ENCODE measurements around the gene DFFA. TPM values are rescaled to one million over a fixed set of nuclear protein-coding genes. Genes with fewer than 3 reads are reported as not detected.

DFFA gene
- total and polyA plus RNA-seq, 9 of the 15 experiments (the other 6 are each of a cell fraction or from before 2014, with no cell fraction given) = 39.6 to 74.8 (median 59.2) TPM

DNA sequence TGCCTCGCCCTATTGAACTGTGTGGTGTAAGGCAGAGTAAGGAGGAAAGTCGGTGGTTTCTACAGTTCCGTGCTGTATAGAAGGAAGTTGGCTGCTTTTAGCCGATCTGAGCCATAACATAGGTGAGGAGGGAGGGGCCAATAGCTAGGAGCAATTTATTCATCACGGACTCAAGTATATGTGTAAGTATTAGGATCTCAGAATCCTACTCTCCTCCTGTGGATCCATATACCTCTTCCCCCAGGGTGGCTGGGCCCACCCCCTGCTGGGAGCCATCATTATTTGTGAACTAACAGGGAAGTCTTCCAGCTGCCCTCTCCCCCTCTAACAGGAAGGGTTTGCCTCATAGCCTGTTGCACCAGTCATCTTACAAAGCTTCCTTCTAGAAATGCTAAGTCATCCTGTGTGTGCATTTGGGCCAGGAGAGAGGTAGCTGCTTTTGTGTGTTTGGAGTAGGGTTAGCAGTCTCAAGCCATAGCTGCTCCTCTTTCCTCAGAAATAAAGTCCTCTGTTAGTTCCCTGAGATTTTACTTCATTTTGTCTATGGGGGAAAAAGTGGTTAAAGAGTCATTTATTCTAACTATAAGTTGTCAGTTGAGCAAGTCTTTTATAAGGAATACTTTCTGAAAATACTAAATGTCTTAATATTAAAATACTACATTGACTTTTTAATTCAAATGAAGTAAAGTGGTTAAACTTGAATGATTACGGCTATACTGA lies 57.0 kb downstream of the DFFA start (continued):
- TF ChIP-seq, protein P1, sequence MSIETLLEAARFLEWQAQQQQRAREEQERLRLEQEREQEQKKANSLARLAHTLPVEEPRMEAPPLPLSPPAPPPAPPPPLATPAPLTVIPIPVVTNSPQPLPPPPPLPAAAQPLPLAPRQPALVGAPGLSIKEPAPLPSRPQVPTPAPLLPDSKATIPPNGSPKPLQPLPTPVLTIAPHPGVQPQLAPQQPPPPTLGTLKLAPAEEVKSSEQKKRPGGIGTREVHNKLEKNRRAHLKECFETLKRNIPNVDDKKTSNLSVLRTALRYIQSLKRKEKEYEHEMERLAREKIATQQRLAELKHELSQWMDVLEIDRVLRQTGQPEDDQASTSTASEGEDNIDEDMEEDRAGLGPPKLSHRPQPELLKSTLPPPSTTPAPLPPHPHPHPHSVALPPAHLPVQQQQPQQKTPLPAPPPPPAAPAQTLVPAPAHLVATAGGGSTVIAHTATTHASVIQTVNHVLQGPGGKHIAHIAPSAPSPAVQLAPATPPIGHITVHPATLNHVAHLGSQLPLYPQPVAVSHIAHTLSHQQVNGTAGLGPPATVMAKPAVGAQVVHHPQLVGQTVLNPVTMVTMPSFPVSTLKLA (conservative IDR thresholded peaks at IDR 0.05) = peak; percentile 56 to 62
- TF ChIP-seq HIVEP1 (CRISPR knock-in tag; IDR thresholded peaks at IDR 0.05) = no peak
- TF ChIP-seq RUNX1 (IDR thresholded peaks at IDR 0.05; ENCODE audit: low read depth) = no peak
- TF ChIP-seq, protein P2, sequence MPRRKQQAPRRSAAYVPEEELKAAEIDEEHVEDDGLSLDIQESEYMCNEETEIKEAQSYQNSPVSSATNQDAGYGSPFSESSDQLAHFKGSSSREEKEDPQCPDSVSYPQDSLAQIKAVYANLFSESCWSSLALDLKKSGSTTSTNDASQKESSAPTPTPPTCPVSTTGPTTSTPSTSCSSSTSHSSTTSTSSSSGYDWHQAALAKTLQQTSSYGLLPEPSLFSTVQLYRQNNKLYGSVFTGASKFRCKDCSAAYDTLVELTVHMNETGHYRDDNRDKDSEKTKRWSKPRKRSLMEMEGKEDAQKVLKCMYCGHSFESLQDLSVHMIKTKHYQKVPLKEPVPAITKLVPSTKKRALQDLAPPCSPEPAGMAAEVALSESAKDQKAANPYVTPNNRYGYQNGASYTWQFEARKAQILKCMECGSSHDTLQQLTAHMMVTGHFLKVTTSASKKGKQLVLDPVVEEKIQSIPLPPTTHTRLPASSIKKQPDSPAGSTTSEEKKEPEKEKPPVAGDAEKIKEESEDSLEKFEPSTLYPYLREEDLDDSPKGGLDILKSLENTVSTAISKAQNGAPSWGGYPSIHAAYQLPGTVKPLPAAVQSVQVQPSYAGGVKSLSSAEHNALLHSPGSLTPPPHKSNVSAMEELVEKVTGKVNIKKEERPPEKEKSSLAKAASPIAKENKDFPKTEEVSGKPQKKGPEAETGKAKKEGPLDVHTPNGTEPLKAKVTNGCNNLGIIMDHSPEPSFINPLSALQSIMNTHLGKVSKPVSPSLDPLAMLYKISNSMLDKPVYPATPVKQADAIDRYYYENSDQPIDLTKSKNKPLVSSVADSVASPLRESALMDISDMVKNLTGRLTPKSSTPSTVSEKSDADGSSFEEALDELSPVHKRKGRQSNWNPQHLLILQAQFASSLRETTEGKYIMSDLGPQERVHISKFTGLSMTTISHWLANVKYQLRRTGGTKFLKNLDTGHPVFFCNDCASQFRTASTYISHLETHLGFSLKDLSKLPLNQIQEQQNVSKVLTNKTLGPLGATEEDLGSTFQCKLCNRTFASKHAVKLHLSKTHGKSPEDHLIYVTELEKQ (CRISPR knock-in tag; IDR thresholded peaks at IDR 0.05) = no peak
- TF ChIP-seq ZNF263 (CRISPR knock-in tag; IDR thresholded peaks at IDR 0.05; ENCODE audit: borderline replicate concordance) = no peak
- TF ChIP-seq, protein P3, sequence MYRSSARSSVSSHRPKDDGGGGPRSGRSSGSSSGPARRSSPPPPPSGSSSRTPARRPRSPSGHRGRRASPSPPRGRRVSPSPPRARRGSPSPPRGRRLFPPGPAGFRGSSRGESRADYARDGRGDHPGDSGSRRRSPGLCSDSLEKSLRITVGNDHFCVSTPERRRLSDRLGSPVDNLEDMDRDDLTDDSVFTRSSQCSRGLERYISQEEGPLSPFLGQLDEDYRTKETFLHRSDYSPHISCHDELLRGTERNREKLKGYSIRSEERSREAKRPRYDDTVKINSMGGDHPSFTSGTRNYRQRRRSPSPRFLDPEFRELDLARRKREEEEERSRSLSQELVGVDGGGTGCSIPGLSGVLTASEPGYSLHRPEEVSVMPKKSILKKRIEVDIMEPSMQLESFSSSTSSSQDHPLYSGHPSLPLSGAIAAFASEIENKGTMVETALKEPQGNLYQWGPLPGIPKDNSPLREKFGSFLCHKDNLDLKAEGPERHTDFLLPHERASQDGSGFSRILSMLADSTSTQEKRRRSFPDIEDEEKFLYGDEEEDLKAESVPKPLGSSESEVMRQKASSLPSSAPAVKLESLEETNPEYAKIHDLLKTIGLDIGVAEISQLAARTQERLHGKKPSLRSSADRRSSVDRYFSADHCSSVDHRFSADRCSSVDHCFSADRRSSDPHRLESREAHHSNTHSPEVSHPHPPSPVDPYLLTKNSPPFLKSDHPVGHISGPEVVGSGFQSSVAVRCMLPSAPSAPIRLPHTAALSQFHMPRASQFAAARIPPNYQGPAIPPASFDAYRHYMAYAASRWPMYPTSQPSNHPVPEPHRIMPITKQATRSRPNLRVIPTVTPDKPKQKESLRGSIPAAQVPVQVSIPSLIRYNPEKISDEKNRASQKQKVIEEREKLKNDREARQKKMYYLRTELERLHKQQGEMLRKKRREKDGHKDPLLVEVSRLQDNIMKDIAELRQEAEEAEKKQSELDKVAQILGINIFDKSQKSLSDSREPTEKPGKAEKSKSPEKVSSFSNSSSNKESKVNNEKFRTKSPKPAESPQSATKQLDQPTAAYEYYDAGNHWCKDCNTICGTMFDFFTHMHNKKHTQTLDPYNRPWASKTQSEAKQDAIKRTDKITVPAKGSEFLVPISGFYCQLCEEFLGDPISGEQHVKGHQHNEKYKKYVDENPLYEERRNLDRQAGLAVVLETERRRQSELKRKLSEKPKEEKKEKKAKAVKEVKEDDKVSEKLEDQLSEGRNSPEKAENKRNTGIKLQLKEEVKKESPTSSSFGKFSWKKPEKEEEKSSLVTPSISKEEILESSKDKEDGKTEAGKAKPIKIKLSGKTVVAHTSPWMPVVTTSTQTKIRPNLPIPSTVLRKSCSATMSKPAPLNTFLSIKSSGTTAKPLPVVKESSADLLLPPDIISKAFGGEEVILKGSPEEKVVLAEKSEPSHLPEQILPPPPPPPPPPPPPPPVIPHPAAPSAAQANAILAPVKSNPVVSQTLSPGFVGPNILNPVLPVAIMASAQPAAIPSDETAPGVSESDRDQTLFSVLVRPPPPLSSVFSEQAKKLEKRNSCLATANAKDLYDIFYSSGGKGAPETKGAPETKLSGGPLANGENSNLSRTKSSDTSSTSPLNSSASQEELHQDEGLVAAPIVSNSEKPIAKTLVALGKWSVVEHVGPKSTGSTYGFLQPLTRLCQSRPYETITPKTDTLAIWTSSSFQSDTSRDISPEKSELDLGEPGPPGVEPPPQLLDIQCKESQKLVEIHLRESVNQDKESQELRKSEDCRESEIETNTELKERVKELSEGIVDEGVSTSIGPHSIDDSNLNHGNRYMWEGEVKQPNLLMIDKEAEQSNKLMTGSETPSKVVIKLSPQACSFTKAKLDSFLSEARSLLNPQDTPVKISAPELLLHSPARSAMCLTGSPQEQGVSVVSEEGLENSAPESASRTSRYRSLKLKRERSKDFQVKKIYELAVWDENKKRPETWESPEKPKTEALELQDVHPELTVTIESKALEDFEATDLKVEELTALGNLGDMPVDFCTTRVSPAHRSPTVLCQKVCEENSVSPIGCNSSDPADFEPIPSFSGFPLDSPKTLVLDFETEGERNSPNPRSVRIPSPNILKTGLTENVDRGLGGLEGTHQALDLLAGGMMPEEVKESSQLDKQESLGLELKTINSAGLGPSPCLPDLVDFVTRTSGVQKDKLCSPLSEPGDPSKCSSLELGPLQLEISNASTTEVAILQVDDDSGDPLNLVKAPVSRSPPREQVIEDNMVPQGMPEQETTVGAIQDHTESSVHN (IDR thresholded peaks at IDR 0.05; ENCODE audit: borderline replicate concordance in 1 of 2, low read depth in 1 of 2) = no peak
- no peak for TF ChIP-seq PML (IDR thresholded peaks at IDR 0.05; ENCODE audit: low read length)
- TF ChIP-seq, protein P4, sequence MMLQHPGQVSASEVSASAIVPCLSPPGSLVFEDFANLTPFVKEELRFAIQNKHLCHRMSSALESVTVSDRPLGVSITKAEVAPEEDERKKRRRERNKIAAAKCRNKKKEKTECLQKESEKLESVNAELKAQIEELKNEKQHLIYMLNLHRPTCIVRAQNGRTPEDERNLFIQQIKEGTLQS (IDR thresholded peaks at IDR 0.05) = peak; percentile 80
- TF ChIP-seq, protein P4 (CRISPR knock-in tag; conservative IDR thresholded peaks at IDR 0.05) = no peak
- TF ChIP-seq, protein P5, sequence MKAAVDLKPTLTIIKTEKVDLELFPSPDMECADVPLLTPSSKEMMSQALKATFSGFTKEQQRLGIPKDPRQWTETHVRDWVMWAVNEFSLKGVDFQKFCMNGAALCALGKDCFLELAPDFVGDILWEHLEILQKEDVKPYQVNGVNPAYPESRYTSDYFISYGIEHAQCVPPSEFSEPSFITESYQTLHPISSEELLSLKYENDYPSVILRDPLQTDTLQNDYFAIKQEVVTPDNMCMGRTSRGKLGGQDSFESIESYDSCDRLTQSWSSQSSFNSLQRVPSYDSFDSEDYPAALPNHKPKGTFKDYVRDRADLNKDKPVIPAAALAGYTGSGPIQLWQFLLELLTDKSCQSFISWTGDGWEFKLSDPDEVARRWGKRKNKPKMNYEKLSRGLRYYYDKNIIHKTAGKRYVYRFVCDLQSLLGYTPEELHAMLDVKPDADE (conservative IDR thresholded peaks at IDR 0.05; ENCODE audit: control insufficient read depth, low read depth, low read length) = no peak
- no peak for TF ChIP-seq ZKSCAN1 (IDR thresholded peaks at IDR 0.05; ENCODE audit: low read depth, low read length)

Measured in K562 (cell line).